Peyer's patch (tissue), 4 donors: ENCODE measurements around the gene TOMM70. TPM values are rescaled to one million over a fixed set of nuclear protein-coding genes. Genes with fewer than 3 reads are reported as not detected.

Source experiments
- DNase-seq, 3 donors: peaks; one replicate each; pipeline ENCODE4 v3.0.0-alpha.2; 2017 to 2019
- H3K27ac ChIP-seq, 4 donors: fragments of 200-600 bp; sonication (generic); one replicate each; pipeline ENCODE4 v1.5.1; 2016 to 2019
- H3K27me3 ChIP-seq, 2 donors: fragments of 200-600 bp; sonication (generic); one replicate each; pipeline ENCODE4 v1.5.1; 2019
- H3K36me3 ChIP-seq, 3 donors: fragments of 200-600 bp; sonication (generic); one replicate each; pipeline ENCODE4 v1.5.1; 2016 to 2019
- H3K4me1 ChIP-seq, 4 donors: fragments of 200-600 bp; sonication (generic); one replicate each; pipeline ENCODE4 v1.5.1; 2016 to 2019
- H3K4me3 ChIP-seq, 4 donors: fragments of 200-600 bp; sonication (generic); 1 replicate in 3 of 4; 2 replicates in 1 of 4; pipeline ENCODE4 v1.5.1; 2016 to 2019; ENCODE audit warnings: mild to moderate bottlenecking in 1 of 4
- H3K9me3 ChIP-seq, 4 donors: fragments of 200-600 bp; sonication (generic); one replicate each; pipeline ENCODE4 v1.5.1; 2016 to 2019; ENCODE audit warnings: mild to moderate bottlenecking in 1 of 4
- POLR2A ChIP-seq, 2 donors: fragments of 450-650 bp; IDR thresholded peaks; one replicate each; pipeline ENCODE4 v1.5.1; 2017; ENCODE audit warnings: antibody characterized with exemption in 2 of 2, mild to moderate bottlenecking in 2 of 2, moderate library complexity in 2 of 2
- total RNA-seq, 4 donors: library from RNA; depleted of rRNA; stranded (reverse); fragments of >200 nt; gene quantifications; one replicate each; pipeline ENCODE4 v1.1.0, GENCODE V29; 2016
- TF ChIP-seq, protein P1 (sequence below), 6 experiments: fragments of 450-650 bp in 4 of 6; fragments of 200-600 bp in 2 of 6; sonication (generic) in 1 of 6; IDR thresholded peaks; one replicate each; pipeline ENCODE4 v1.5.1; 2017 to 2019; ENCODE audit warnings: antibody characterized with exemption in 6 of 6, mild to moderate bottlenecking in 3 of 6, moderate library complexity in 1 of 6

Gene TOMM70
- total RNA-seq, 4 donors from 2014 or later = 25.0 to 34.2 (median 32.4) TPM

DNA sequence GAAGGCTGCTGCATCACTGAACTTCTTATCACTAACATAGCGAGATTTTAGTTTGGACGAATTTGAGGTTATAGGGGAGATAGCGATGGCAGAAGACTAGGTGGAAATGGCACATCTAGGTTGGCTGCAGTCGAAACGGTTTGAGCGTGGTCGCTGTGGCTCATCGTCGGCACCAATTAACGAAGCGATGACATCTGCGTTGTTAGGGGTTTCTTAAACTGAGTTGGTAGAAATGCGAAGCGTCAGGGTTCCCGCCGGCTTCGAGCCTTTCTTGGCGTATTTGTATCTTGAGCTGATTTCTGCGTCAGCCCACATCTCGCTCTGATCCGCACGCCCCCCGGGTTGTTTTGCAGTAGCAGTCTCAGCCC is 769 bp upstream of the TOMM70 start:
- DNase-seq = peak; percentile 39 to 62 (median 54)
- Histone ChIP-seq H3K36me3 (no peaks in the 10 kb centered on the region), H3K4me3 (peak overlapping the region; percentile 81 to 99 (median 93)), H3K27me3 (no peaks in the 10 kb centered on the region), H3K9me3 (no peaks in the 10 kb centered on the region), H3K4me1 (peaks cover 0 to 36% (median 18%) of the 10 kb centered on the region in 4 donors), H3K27ac (peak overlapping the region; percentile 83 to 95 (median 91))
- TF ChIP-seq, protein P1, sequence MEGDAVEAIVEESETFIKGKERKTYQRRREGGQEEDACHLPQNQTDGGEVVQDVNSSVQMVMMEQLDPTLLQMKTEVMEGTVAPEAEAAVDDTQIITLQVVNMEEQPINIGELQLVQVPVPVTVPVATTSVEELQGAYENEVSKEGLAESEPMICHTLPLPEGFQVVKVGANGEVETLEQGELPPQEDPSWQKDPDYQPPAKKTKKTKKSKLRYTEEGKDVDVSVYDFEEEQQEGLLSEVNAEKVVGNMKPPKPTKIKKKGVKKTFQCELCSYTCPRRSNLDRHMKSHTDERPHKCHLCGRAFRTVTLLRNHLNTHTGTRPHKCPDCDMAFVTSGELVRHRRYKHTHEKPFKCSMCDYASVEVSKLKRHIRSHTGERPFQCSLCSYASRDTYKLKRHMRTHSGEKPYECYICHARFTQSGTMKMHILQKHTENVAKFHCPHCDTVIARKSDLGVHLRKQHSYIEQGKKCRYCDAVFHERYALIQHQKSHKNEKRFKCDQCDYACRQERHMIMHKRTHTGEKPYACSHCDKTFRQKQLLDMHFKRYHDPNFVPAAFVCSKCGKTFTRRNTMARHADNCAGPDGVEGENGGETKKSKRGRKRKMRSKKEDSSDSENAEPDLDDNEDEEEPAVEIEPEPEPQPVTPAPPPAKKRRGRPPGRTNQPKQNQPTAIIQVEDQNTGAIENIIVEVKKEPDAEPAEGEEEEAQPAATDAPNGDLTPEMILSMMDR (IDR thresholded peaks at IDR 0.05) = no peak
- no peak for TF ChIP-seq POLR2A (IDR thresholded peaks at IDR 0.05)

DNA sequence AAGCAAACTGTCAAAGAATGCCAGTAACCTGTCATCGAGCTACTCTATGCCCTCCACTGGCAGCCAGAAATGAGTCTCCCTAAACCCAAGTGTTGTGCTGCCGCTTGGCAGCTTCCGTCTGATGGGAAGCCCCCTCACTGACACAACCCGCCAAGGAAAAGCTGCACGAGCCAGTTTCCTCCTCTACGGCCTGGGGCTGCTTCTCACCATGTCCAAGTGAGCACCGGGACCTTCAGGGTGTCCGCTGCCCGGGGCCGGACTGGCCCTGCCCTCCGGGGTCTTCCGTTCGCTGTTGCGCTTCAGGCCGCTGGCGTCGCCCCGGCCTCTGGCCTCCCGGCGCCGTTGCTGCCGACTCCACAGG is 490 bp downstream of the TOMM70 start:
- H3K27ac ChIP-seq = peak overlapping the region; percentile 83 to 95 (median 91)
- peak overlapping the region; percentile 81 to 99 (median 93) for H3K4me3 ChIP-seq
- H3K36me3 ChIP-seq = no peaks in the 10 kb centered on the region
- peak in 1 of 3 donors; percentile 53 for DNase-seq
- H3K9me3 ChIP-seq = no peaks in the 10 kb centered on the region
- H3K4me1 ChIP-seq = peaks cover 0 to 38% (median 18%) of the 10 kb centered on the region in 4 donors
- no peaks in the 10 kb centered on the region for H3K27me3 ChIP-seq
- TF ChIP-seq, protein P1 (IDR thresholded peaks at IDR 0.05) = no peak
- TF ChIP-seq POLR2A (IDR thresholded peaks at IDR 0.05) = no peak

DNA sequence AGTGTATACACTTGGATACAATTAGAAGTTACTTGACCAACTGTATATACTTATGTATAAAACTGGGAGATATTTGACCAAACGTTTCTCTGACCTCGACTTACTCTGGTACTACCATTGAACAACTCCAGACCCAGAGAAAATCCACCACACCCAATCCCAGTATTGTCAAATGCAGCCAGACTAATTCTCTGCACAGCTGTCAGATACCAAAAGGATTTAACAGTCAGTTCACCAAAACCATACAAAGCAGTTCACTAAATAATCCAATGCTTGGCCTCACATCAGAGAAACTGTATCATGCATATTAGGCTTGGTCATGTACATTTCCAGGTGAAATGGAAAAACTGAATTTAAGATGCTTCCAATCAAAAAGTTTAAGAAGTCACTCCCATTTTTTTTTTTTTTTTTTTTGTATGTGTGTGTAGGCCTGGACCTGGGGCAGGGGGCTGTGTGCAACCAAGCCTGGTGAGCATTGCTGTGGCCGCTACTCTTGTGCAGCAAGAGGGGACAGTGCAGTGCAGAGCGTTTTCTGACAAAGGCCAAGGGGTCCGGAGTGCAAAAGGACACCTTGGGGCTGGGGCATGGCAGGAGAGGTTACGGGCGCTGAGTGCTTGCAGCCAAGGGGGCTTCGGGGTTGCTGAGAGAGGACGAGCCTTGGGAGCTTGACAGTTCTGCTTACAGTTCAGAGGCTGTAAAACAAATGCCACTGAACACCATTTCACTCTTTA is 1.4 kb downstream of the TOMM70 start:
- Histone ChIP-seq H3K4me3 (peak overlapping the region; percentile 81 to 99 (median 93)), H3K27ac (peak overlapping the region in 1 of 4 donors; percentile 95), H3K4me1 (peaks cover 0 to 45% (median 18%) of the 10 kb centered on the region in 4 donors), H3K9me3 (no peaks in the 10 kb centered on the region), H3K36me3 (no peaks in the 10 kb centered on the region), H3K27me3 (no peaks in the 10 kb centered on the region)
- TF ChIP-seq, protein P1 (IDR thresholded peaks at IDR 0.05) = no peak
- TF ChIP-seq POLR2A (IDR thresholded peaks at IDR 0.05) = no peak
- no peak for DNase-seq

DNA sequence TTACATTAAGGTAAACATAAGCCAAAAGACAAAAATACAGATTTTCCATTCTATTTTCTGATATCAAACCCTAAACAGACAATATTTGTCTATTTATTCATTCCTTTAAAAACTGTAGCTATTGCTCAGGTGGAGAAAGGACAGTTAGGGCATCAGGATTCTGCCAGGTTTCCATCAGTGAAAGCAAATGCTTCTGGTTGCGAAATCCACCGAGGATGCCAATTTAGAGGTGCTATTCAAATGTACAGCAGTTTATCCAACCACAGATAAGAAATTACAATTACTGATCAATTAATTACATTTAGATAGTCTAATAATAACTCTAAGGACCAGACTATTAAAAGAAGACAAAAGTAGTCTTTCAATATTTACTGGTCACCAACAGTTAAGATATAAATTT is 3.9 kb downstream of the TOMM70 start:
- DNase-seq = no peak
- H3K4me3 ChIP-seq = no peak overlapping the region
- peaks cover 0 to 40% (median 9%) of the 10 kb centered on the region in 4 donors for H3K4me1 ChIP-seq

DNA sequence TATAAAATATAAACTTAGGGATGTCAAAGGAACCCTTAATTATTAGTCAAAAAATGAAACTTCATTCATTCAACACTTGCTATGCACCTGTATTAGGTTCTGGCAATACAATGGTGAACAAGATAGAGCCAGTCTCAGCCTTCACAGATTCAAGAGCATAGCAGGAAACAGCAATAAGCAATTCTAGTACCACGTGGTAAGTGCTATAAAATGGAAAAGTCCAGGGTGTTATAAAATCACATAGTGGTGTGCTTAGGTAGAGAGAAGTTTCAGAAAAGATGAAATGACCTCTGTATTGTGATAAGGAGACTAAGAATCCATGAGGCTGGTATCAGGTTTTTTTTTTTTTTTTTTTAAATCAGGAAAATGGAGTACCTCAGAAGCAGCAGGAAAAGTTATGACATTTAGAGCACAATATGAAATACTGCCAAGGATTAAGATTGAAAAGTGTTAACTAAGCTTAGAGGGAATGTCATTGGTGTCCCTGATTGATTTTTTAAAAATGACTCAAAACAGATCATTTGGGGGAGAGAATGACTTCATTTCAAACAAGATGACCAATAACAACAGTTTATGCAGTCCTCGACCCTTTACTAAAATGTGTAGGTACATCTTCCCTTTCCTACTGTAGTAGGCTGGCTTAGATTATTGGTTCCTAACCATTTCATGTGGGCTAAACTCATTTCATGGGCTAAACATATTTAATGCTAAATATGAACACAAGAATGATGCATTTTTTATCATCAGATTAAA is 5.0 kb downstream of the TOMM70 start:
- no peaks in the 10 kb centered on the region for H3K27me3 ChIP-seq
- H3K36me3 ChIP-seq = no peaks in the 10 kb centered on the region
- peaks cover 0 to 40% (median 9%) of the 10 kb centered on the region in 4 donors for H3K4me1 ChIP-seq
- TF ChIP-seq, protein P1 (IDR thresholded peaks at IDR 0.05) = no peak
- TF ChIP-seq POLR2A (IDR thresholded peaks at IDR 0.05) = no peak
- H3K27ac ChIP-seq = no peak overlapping the region
- H3K9me3 ChIP-seq = no peaks in the 10 kb centered on the region
- H3K4me3 ChIP-seq = no peak overlapping the region
- DNase-seq = no peak

More for the DNA sequence above, 3.9 kb downstream of the TOMM70 start:
- Histone ChIP-seq H3K27me3 (no peaks in the 10 kb centered on the region), H3K9me3 (no peaks in the 10 kb centered on the region), H3K36me3 (no peaks in the 10 kb centered on the region), H3K27ac (no peak overlapping the region)
- no peak for TF ChIP-seq POLR2A (IDR thresholded peaks at IDR 0.05)
- TF ChIP-seq, protein P1 (IDR thresholded peaks at IDR 0.05) = no peak
